HepG2 (cell line): ENCODE data around the gene PRIMA1. TPM values are rescaled to one million over a fixed set of nuclear protein-coding genes. Genes with fewer than 3 reads are reported as not detected.
A peak's percentile ranks its signal among the peaks of the same experiment; 100 is the strongest.

Source experiments
- ASH2L ChIP-seq: fragments of 300-600, 200-600 bp; sonication (generic); IDR thresholded peaks from 2 replicates; pipeline ENCODE4 v1.7.0; 2017; ENCODE audit warnings: low read depth, mild to moderate bottlenecking, moderate library complexity, mixed read lengths, low read length; ENCODE audit not compliant: insufficient read length
- CSRNP1 ChIP-seq: sonication (generic); formaldehyde crosslinking; IDR thresholded peaks from 2 replicates; pipeline ENCODE4 v1.8.1; 2023; ENCODE audit warnings: mild to moderate bottlenecking, missing genetic modification reagents
- DR1 ChIP-seq: sonication (generic); formaldehyde crosslinking; IDR thresholded peaks from 2 replicates; pipeline ENCODE4 v1.8.0; 2021; ENCODE audit warnings: mild to moderate bottlenecking, missing genetic modification reagents, inconsistent platforms
- GATAD2A ChIP-seq: IDR thresholded peaks from 2 replicates; pipeline ENCODE4 v1.6.1; 2016
- NR2F2 ChIP-seq: IDR thresholded peaks from 2 replicates; pipeline ENCODE4 v1.6.1; 2012; ENCODE audit warnings: low read depth, inconsistent platforms, borderline replicate concordance
- PRDM4 ChIP-seq: sonication (generic); formaldehyde crosslinking; IDR thresholded peaks from 2 replicates; pipeline ENCODE4 v1.9.0; 2021; ENCODE audit warnings: missing genetic modification reagents, borderline replicate concordance
- SKIL ChIP-seq: sonication (generic); formaldehyde crosslinking; IDR thresholded peaks from 2 replicates; pipeline ENCODE4 v1.8.0; 2022; ENCODE audit warnings: missing genetic modification reagents, mild to moderate bottlenecking, moderate library complexity, borderline replicate concordance
- TOPORS ChIP-seq: sonication (generic); formaldehyde crosslinking; IDR thresholded peaks from 2 replicates; pipeline ENCODE4 v1.8.0; 2023; ENCODE audit warnings: mild to moderate bottlenecking, missing genetic modification reagents
- YY1 ChIP-seq: IDR thresholded peaks from 2 replicates; pipeline ENCODE4 v1.6.1; 2011; ENCODE audit warnings: low read length, low read depth, moderate library complexity, mild to moderate bottlenecking; ENCODE audit not compliant: insufficient read depth, insufficient replicate concordance
- ZKSCAN5 ChIP-seq: sonication (generic); formaldehyde crosslinking; IDR thresholded peaks from 2 replicates; pipeline ENCODE4 v1.5.1; 2020; ENCODE audit warnings: mild to moderate bottlenecking, missing genetic modification reagents
- ZNF142 ChIP-seq: sonication (generic); formaldehyde crosslinking; IDR thresholded peaks from 2 replicates; pipeline ENCODE4 v1.4.0; 2020; ENCODE audit warnings: missing genetic modification reagents
- ZNF160 ChIP-seq: sonication (generic); formaldehyde crosslinking; IDR thresholded peaks from 2 replicates; pipeline ENCODE4 v1.8.0; 2022; ENCODE audit warnings: mild to moderate bottlenecking, inconsistent platforms, missing genetic modification reagents
- ZNF44 ChIP-seq: sonication (generic); formaldehyde crosslinking; IDR thresholded peaks from 2 replicates; pipeline ENCODE4 v1.5.1; 2020; ENCODE audit warnings: mild to moderate bottlenecking, missing genetic modification reagents
- ZNF546 ChIP-seq: sonication (generic); formaldehyde crosslinking; conservative IDR thresholded peaks from 2 replicates; pipeline ENCODE4 v1.8.1; 2023; ENCODE audit warnings: mild to moderate bottlenecking, missing genetic modification reagents
- ZNF567 ChIP-seq: sonication (generic); formaldehyde crosslinking; IDR thresholded peaks from 2 replicates; pipeline ENCODE4 v1.8.1; 2023; ENCODE audit warnings: mild to moderate bottlenecking, missing genetic modification reagents, borderline replicate concordance
- ZNF674 ChIP-seq: sonication (generic); formaldehyde crosslinking; IDR thresholded peaks from 2 replicates; pipeline ENCODE4 v1.5.0; 2020; ENCODE audit warnings: low read depth, mild to moderate bottlenecking, missing genetic modification reagents
- polyA plus RNA-seq, 8 experiments: library from polyadenylated mRNA; depleted of rRNA in 3 of 8; stranded (reverse) in 7 of 8; unstranded in 1 of 8; fragments of >200 nt; fragmentation: Illumina TruSeq in 4 of 8; extraction: Trizol in 4 of 8; gene quantifications; 2 replicates each; pipeline versions ENCODE4 v1.2.1 to v1.2.3, GENCODE V29; 2011 to 2016; ENCODE audit warnings: low read depth in 4 of 8, missing spikeins in 1 of 8, mixed read lengths in 1 of 8; ENCODE audit not compliant: insufficient read depth in 1 of 8
- total RNA-seq, 5 experiments: library from RNA; depleted of rRNA; stranded (reverse); fragments of >200 nt; fragmentation: Illumina TruSeq; extraction: Trizol; gene quantifications; 2 replicates each; pipeline ENCODE4 v1.2.3, GENCODE V29; 2016; ENCODE audit warnings: low read depth in 1 of 5

Gene PRIMA1
- total and polyA plus RNA-seq, 2 of the 13 experiments (the other 11 are each of a cell fraction or from before 2014, with no cell fraction given) = 2.4 to 3.2 TPM

- no peak for TF ChIP-seq ZNF160
- TF ChIP-seq CSRNP1 (CRISPR knock-in tag) = no peak
- no peak for TF ChIP-seq TOPORS (CRISPR knock-in tag)
- 0 out of 2 replicates have a peak, but pooled peaks have one; percentile 18 for TF ChIP-seq GATAD2A (CRISPR knock-in tag)
- TF ChIP-seq PRDM4 (CRISPR knock-in tag) = no peak
- TF ChIP-seq ZNF546 (CRISPR knock-in tag) = no peak
- no peak for TF ChIP-seq DR1 (CRISPR knock-in tag)
- no peak for TF ChIP-seq NR2F2
- TF ChIP-seq ASH2L = peak; percentile 22
- no peak for TF ChIP-seq ZNF674
- TF ChIP-seq ZNF567 = no peak
- TF ChIP-seq SKIL (CRISPR knock-in tag) = no peak; the same call in 1 of the 2 replicates
- no peak for TF ChIP-seq YY1
- no peak for TF ChIP-seq ZNF44
- no peak for TF ChIP-seq ZKSCAN5 (CRISPR knock-in tag)
- TF ChIP-seq ZNF142 (CRISPR knock-in tag) = no peak
Observed at GRCh38 chr14:93778856-93779629, 9.2 kb downstream of the PRIMA1 start (continued).
